HepG2 (cell line): ENCODE measurements around the gene HNRNPC. TPM values are rescaled to one million over a fixed set of nuclear protein-coding genes. Genes with fewer than 3 reads are reported as not detected.

Experiments used
- AHR ChIP-seq: IDR thresholded peaks from 2 replicates; pipeline ENCODE4 v1.6.1; 2018; ENCODE audit warnings: missing genetic modification reagents, missing compliant biosample characterization
- ARHGAP35 ChIP-seq: sonication (generic); formaldehyde crosslinking; IDR thresholded peaks from 2 replicates; pipeline ENCODE4 v1.9.0; 2022; ENCODE audit warnings: mild to moderate bottlenecking, inconsistent platforms, moderate library complexity, missing genetic modification reagents, borderline replicate concordance
- ATF5 ChIP-seq: sonication (generic); formaldehyde crosslinking; IDR thresholded peaks from 2 replicates; pipeline ENCODE4 v1.4.0; 2020; ENCODE audit warnings: mild to moderate bottlenecking, low read depth, missing genetic modification reagents
- CC2D1A ChIP-seq: sonication (generic); formaldehyde crosslinking; IDR thresholded peaks from 2 replicates; pipeline ENCODE4 v1.8.1; 2023; ENCODE audit warnings: mild to moderate bottlenecking, missing genetic modification reagents
- EP300 ChIP-seq, 3 experiments: sonication (generic) in 1 of 3; formaldehyde crosslinking in 1 of 3; IDR thresholded peaks; 2 replicates each; pipeline versions ENCODE4 v1.5.1 to v1.6.1; 2011 to 2020; ENCODE audit warnings: low read depth in 2 of 3, low read length in 2 of 3, borderline replicate concordance in 1 of 3, improper control_type of control experiment in 1 of 3, mild to moderate bottlenecking in 1 of 3, missing genetic modification reagents in 1 of 3, moderate library complexity in 1 of 3
- MAF1 ChIP-seq: sonication (generic); formaldehyde crosslinking; IDR thresholded peaks from 2 replicates; pipeline ENCODE4 v1.5.0; 2020; ENCODE audit warnings: missing genetic modification reagents, borderline replicate concordance
- MEF2D ChIP-seq: sonication (generic); formaldehyde crosslinking; IDR thresholded peaks from 2 replicates; pipeline ENCODE4 v1.5.1; 2020; ENCODE audit warnings: mild to moderate bottlenecking, missing genetic modification reagents
- MIER3 ChIP-seq: IDR thresholded peaks from 2 replicates; pipeline ENCODE4 v1.6.1; 2016; ENCODE audit warnings: missing compliant biosample characterization, borderline replicate concordance
- MNT ChIP-seq: fragments of 450-650 bp; IDR thresholded peaks from 2 replicates; pipeline ENCODE4 v1.6.1; 2016
- MTA3 ChIP-seq: sonication (generic); formaldehyde crosslinking; IDR thresholded peaks from 2 replicates; pipeline ENCODE4 v1.4.0; 2020; ENCODE audit warnings: missing genetic modification reagents
- NCOA2 ChIP-seq: sonication (generic); formaldehyde crosslinking; IDR thresholded peaks from 2 replicates; pipeline ENCODE4 v1.8.0; 2022; ENCODE audit warnings: inconsistent platforms
- NFE2 ChIP-seq: sonication (generic); formaldehyde crosslinking; IDR thresholded peaks from 2 replicates; pipeline ENCODE4 v1.4.0; 2020; ENCODE audit warnings: missing genetic modification reagents
- RFXANK ChIP-seq: IDR thresholded peaks from 2 replicates; pipeline ENCODE4 v1.6.1; 2016
- ZBTB46 ChIP-seq: sonication (generic); formaldehyde crosslinking; IDR thresholded peaks from 2 replicates; pipeline ENCODE4 v1.4.0; 2020; ENCODE audit warnings: mild to moderate bottlenecking, missing genetic modification reagents, borderline replicate concordance
- ZNF142 ChIP-seq: sonication (generic); formaldehyde crosslinking; IDR thresholded peaks from 2 replicates; pipeline ENCODE4 v1.4.0; 2020; ENCODE audit warnings: missing genetic modification reagents
- ZNF292 ChIP-seq: sonication (generic); formaldehyde crosslinking; IDR thresholded peaks from 2 replicates; pipeline ENCODE4 v1.8.1; 2022; ENCODE audit warnings: mild to moderate bottlenecking, low read depth, missing genetic modification reagents, borderline replicate concordance
- ZNF792 ChIP-seq: IDR thresholded peaks from 2 replicates; pipeline ENCODE4 v1.6.1; 2016
- ZNF800 ChIP-seq: sonication (generic); formaldehyde crosslinking; IDR thresholded peaks from 2 replicates; pipeline ENCODE4 v1.4.0; 2020; ENCODE audit warnings: missing genetic modification reagents
- polyA plus RNA-seq, 8 experiments: library from polyadenylated mRNA; depleted of rRNA in 3 of 8; stranded (reverse) in 7 of 8; unstranded in 1 of 8; fragments of >200 nt; fragmentation: Illumina TruSeq in 4 of 8; extraction: Trizol in 4 of 8; gene quantifications; 2 replicates each; pipeline versions ENCODE4 v1.2.1 to v1.2.3, GENCODE V29; 2011 to 2016; ENCODE audit warnings: low read depth in 4 of 8, missing spikeins in 1 of 8, mixed read lengths in 1 of 8; ENCODE audit not compliant: insufficient read depth in 1 of 8
- total RNA-seq, 5 experiments: library from RNA; depleted of rRNA; stranded (reverse); fragments of >200 nt; fragmentation: Illumina TruSeq; extraction: Trizol; gene quantifications; 2 replicates each; pipeline ENCODE4 v1.2.3, GENCODE V29; 2016; ENCODE audit warnings: low read depth in 1 of 5

The HNRNPC gene
- total and polyA plus RNA-seq, 2 of the 13 experiments (the other 11 are each of a cell fraction or from before 2014, with no cell fraction given), result 628 to 1,099 TPM

- TF ChIP-seq ZBTB46 (CRISPR knock-in tag) (no peak), ZNF292 (CRISPR knock-in tag) (no peak), AHR (CRISPR knock-in tag) (no peak), NCOA2 (peak; percentile 6; the same call in 1 of the 2 replicates), ZNF792 (CRISPR knock-in tag) (no peak), MTA3 (CRISPR knock-in tag) (no peak), RFXANK (CRISPR knock-in tag) (no peak; the same call in 1 of the 2 replicates), ATF5 (CRISPR knock-in tag) (no peak), ZNF800 (CRISPR knock-in tag) (no peak), MNT (no peak), MEF2D (no peak), EP300 (IDR thresholded peaks at IDR 0.05; ENCODE audit: low read depth in 2 of 2, low read length in 2 of 2) (no peak), EP300 (CRISPR knock-in tag; IDR thresholded peaks at IDR 0.05; ENCODE audit: borderline replicate concordance) (0 out of 2 replicates have a peak, but pooled peaks have one; percentile 33), NFE2 (CRISPR knock-in tag) (no peak), ZNF142 (CRISPR knock-in tag) (no peak), CC2D1A (CRISPR knock-in tag) (no peak), MAF1 (0 out of 2 replicates have a peak, but pooled peaks have one; percentile 21), ARHGAP35 (CRISPR knock-in tag) (peak; percentile 56; the same call in 1 of the 2 replicates), MIER3 (CRISPR knock-in tag) (no peak)
Measured at GRCh38 chr14:21268617-21269251, 508 bp downstream of the HNRNPC start (continued).
